GM19240 (cell line): Measurements from ENCODE around the gene APBA2.

Experiments
- DNase-seq: peaks from one replicate; pipeline ENCODE4 v3.0.0; 2011; ENCODE audit warnings: low spot score; ENCODE audit not compliant: insufficient read length

APBA2 gene

GRCh38 chr15:29130951-29131839, 245.4 kb downstream of the APBA2 start:
- DNase-seq: no peak

- DNase-seq: no peak
These were observed 246.2 kb downstream of the APBA2 start for GRCh38 chr15:29131840-29132420.

GRCh38 chr15:29132735-29133181, 247.0 kb downstream of the APBA2 start:
- no peak for DNase-seq

- no peak for DNase-seq
These were observed 247.5 kb downstream of the APBA2 start for GRCh38 chr15:29133321-29133720.

GRCh38 chr15:29133791-29134190, 248.0 kb downstream of the APBA2 start:
- DNase-seq: no peak

GRCh38 chr15:29134239-29134638, 248.5 kb downstream of the APBA2 start:
- no peak for DNase-seq

GRCh38 chr15:29134641-29135308, 249.0 kb downstream of the APBA2 start:
- DNase-seq: no peak

- DNase-seq: no peak
These were observed 249.5 kb downstream of the APBA2 start for GRCh38 chr15:29135309-29135657.

- DNase-seq: no peak
These were observed 250.2 kb downstream of the APBA2 start for GRCh38 chr15:29135702-29136646.

- no peak for DNase-seq
These were observed 252.5 kb downstream of the APBA2 start for GRCh38 chr15:29138260-29138659.

GRCh38 chr15:29139072-29139471, 253.3 kb downstream of the APBA2 start:
- no peak for DNase-seq

GRCh38 chr15:29139540-29140459, 254.0 kb downstream of the APBA2 start:
- peak; percentile 79 for DNase-seq

- DNase-seq: no peak
These were observed 254.9 kb downstream of the APBA2 start for GRCh38 chr15:29140475-29141307.

- no peak for DNase-seq
These were observed 255.7 kb downstream of the APBA2 start for GRCh38 chr15:29141308-29142128.

GRCh38 chr15:29142129-29142747, 256.5 kb downstream of the APBA2 start:
- no peak for DNase-seq

- no peak for DNase-seq
These were observed 257.5 kb downstream of the APBA2 start for GRCh38 chr15:29143293-29143692.

- DNase-seq: no peak
These were observed 258.3 kb downstream of the APBA2 start for GRCh38 chr15:29143909-29144635.
